Endothelial cell of umbilical vein (primary cell): Measurements from ENCODE around the gene GCLC. TPM values are rescaled to one million over a fixed set of nuclear protein-coding genes. Genes with fewer than 3 reads are reported as not detected.

Experiments
- BruUV-seq: library from RNA; stranded (reverse); fragments of 400-500 nt; replicated peaks from 2 replicates; lab custom pipeline; 2021; lab: Mats Ljungman, UMichigan
- CTCF ChIA-PET: fragments of 300-600, 350-600 bp; sonication (Branson Sonifier 250); formaldehyde crosslinking; loops from one replicate; lab custom pipeline; 2021; ENCODE audit warnings: antibody characterized with exemption, inconsistent platforms; lab: Charles Lee
- POLR2A ChIA-PET: fragments of 300-600, 350-600 bp; sonication (Branson Sonifier 250); formaldehyde crosslinking; loops from one replicate; lab custom pipeline; 2021; ENCODE audit warnings: antibody characterized with exemption, inconsistent platforms; lab: Charles Lee
- DNase-seq: peaks from one replicate; pipeline ENCODE4 v3.0.0-alpha.2; 2011; ENCODE audit warnings: low read depth, low spot score
- FAIRE-seq: peaks from 2 replicates; lab custom pipeline; 2011; peaks lifted over from hg19 to GRCh38; lab: Jason Lieb, UNC
- H2AFZ ChIP-seq: 2 replicates; pipeline ENCODE4 v1.6.0; 2012; ENCODE audit warnings: low read depth, low read length, control low read depth, inconsistent platforms
- H3K27ac ChIP-seq: 2 replicates; pipeline ENCODE4 v1.5.1; 2011; ENCODE audit warnings: low read depth, mild to moderate bottlenecking, control low read depth, low read length, moderate library complexity; ENCODE audit not compliant: insufficient read depth
- H3K27me3 ChIP-seq, 2 experiments: 2 replicates each; pipeline versions ENCODE4 v1.6.0 to v1.6.1; 2011; ENCODE audit warnings: low read length in 2 of 2, mixed read lengths in 1 of 2; ENCODE audit not compliant: control insufficient read depth in 2 of 2, insufficient read depth in 2 of 2
- H3K36me3 ChIP-seq, 2 experiments: 2 replicates in 1 of 2; 3 replicates in 1 of 2; pipeline ENCODE4 v1.5.1; 2011; ENCODE audit warnings: low read length in 2 of 2, mild to moderate bottlenecking in 1 of 2, moderate library complexity in 1 of 2; ENCODE audit not compliant: control insufficient read depth in 2 of 2, insufficient read depth in 2 of 2; ENCODE audit errors: extremely low read depth in 1 of 2
- H3K4me1 ChIP-seq: 3 replicates; pipeline ENCODE4 v1.5.1; 2011; ENCODE audit warnings: mild to moderate bottlenecking, low read length; ENCODE audit not compliant: control insufficient read depth, insufficient read depth; ENCODE audit errors: extremely low read depth
- H3K4me2 ChIP-seq: 2 replicates; pipeline ENCODE4 v1.6.1; 2011; ENCODE audit warnings: low read length, control low read depth, mixed read lengths; ENCODE audit not compliant: insufficient read depth
- H3K4me3 ChIP-seq, 3 experiments: fragments of 200-600 bp in 1 of 3; sonication (generic), shearing (Covaris generic) in 1 of 3; replicated peaks in 1 of 3; 2 replicates each; pipeline ENCODE4 v1.5.1; 2011 to 2016; ENCODE audit warnings: control low read depth in 3 of 3, low read length in 3 of 3, mild to moderate bottlenecking in 2 of 3, inconsistent platforms in 1 of 3, low read depth in 1 of 3, moderate library complexity in 1 of 3; ENCODE audit not compliant: insufficient read depth in 1 of 3
- H3K79me2 ChIP-seq: 2 replicates; pipeline ENCODE4 v1.6.0; 2012; ENCODE audit warnings: low read length, inconsistent platforms; ENCODE audit not compliant: control insufficient read depth, insufficient read depth
- H3K9ac ChIP-seq: replicated peaks from 2 replicates; pipeline ENCODE3; 2011; ENCODE audit warnings: low read length, control low read depth; ENCODE audit not compliant: insufficient read depth; ENCODE audit errors: extremely low read depth
- H3K9me1 ChIP-seq: replicated peaks from 3 replicates; pipeline ENCODE4 v1.6.0; 2011; ENCODE audit warnings: mild to moderate bottlenecking, low read length; ENCODE audit not compliant: control insufficient read depth, insufficient read depth; ENCODE audit errors: extremely low read depth
- H3K9me3 ChIP-seq: replicated peaks from 2 replicates; pipeline ENCODE4 v1.5.1; 2012; ENCODE audit warnings: low read length, inconsistent platforms; ENCODE audit not compliant: control insufficient read depth, insufficient read depth
- H4K20me1 ChIP-seq: replicated peaks from 2 replicates; pipeline ENCODE3; 2011; ENCODE audit warnings: mild to moderate bottlenecking, low read length; ENCODE audit not compliant: control insufficient read depth, insufficient read depth; ENCODE audit errors: extremely low read depth
- EZH2 ChIP-seq: IDR thresholded peaks from 2 replicates; pipeline ENCODE4 v1.6.1; 2012; ENCODE audit warnings: borderline replicate concordance, low read depth, mild to moderate bottlenecking, moderate library complexity, low read length, inconsistent platforms; ENCODE audit not compliant: severe bottlenecking
- FOS ChIP-seq: IDR thresholded peaks from 2 replicates; pipeline ENCODE4 v1.6.1; 2011; ENCODE audit warnings: mild to moderate bottlenecking, low read length, moderate library complexity, borderline replicate concordance; ENCODE audit not compliant: insufficient read depth
- GATA2 ChIP-seq: IDR thresholded peaks from 2 replicates; pipeline ENCODE4 v1.7.0; 2011; ENCODE audit warnings: low read depth, mild to moderate bottlenecking, moderate library complexity, mixed read lengths, low read length; ENCODE audit not compliant: insufficient read length, insufficient read depth
- JUN ChIP-seq: IDR thresholded peaks from 2 replicates; pipeline ENCODE4 v1.6.1; 2011; ENCODE audit warnings: borderline replicate concordance, low read depth; ENCODE audit not compliant: insufficient read length, insufficient read depth
- MYC ChIP-seq: IDR thresholded peaks from one replicate; pipeline ENCODE4 v1.6.1; 2011; ENCODE audit warnings: mild to moderate bottlenecking, low read depth, low read length
- POLR2A ChIP-seq: IDR thresholded peaks from 2 replicates; pipeline ENCODE4 v1.6.1; 2012; ENCODE audit warnings: low read depth, mild to moderate bottlenecking, control low read depth, low read length
- POLR2AphosphoS5 ChIP-seq: IDR thresholded peaks from 2 replicates; pipeline ENCODE4 v1.6.1; 2012; ENCODE audit warnings: low read depth, mild to moderate bottlenecking, control low read depth, low read length, moderate library complexity; ENCODE audit not compliant: insufficient read depth
- dilution Hi-C: fragments of 300-500 bp; cut with MboI; formaldehyde crosslinking; loops from one replicate; pipeline ENCODE4 v1.15.0; 2019; ENCODE audit warnings: low sequenced_read_pairs; ENCODE audit not compliant: extremely low pct_ligation_motif_present
- intact Hi-C: fragments of 100-400 bp; cut with micrococcal nuclease; formaldehyde crosslinking; loops from one replicate; pipeline ENCODE4 v1.10.0; 2022
- polyA plus RNA-seq, 4 experiments: library from polyadenylated mRNA; depleted of rRNA in 3 of 4; stranded (reverse) in 3 of 4; unstranded in 1 of 4; fragments of >200 nt; gene quantifications; 2 replicates each; pipeline versions ENCODE4 v1.2.1 to v1.2.3, GENCODE V29; 2011 to 2012; ENCODE audit warnings: missing spikeins in 1 of 4
- total RNA-seq: library from RNA; stranded (reverse); gene quantifications from 2 replicates; pipeline ENCODE4 v1.2.3, GENCODE V29; 2021
- TF ChIP-seq, protein P1 (sequence below): IDR thresholded peaks from 2 replicates; pipeline ENCODE4 v1.6.1; 2011; ENCODE audit not compliant: insufficient read depth, insufficient read length
- TF ChIP-seq, protein P2 (sequence below), 2 donors: IDR thresholded peaks; 1 replicate in 1 of 2; 2 replicates in 1 of 2; pipeline ENCODE4 v1.5.1; 2011; ENCODE audit warnings: low read length in 2 of 2, mild to moderate bottlenecking in 2 of 2, moderate library complexity in 2 of 2, control low read depth in 1 of 2, inconsistent platforms in 1 of 2, low read depth in 1 of 2; ENCODE audit not compliant: insufficient read depth in 1 of 2; ENCODE audit errors: extremely low read depth in 1 of 2

The GCLC gene
- total and polyA plus RNA-seq, 2 donors (not counting 3 experiments of a cell fraction or from before 2014, with no cell fraction given), result 7.3 to 22.8 TPM

DNA sequence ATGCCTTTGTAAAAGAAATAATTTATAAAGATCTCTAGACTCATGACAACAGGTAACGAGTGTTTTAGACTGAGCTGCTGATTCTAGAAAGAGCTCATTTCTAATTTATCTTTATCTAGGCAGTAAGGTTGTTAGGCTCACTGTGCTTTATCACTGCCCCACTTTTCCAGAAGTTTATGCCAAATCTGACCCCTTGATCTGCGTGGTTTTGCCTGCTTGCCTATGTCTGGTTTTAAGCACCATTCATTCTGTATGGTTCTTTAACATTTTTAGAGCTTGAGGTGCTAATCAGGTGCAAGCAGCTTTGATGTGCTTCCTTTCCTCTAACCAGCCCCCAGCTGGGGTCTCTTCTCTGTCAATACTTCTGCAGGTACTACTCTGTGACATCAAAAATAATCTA lies 49.7 kb upstream of the GCLC start:
- no peaks in the 10 kb centered on the region for H3K36me3 ChIP-seq
- H3K4me1 ChIP-seq, result no peaks in the 10 kb centered on the region
- TF ChIP-seq POLR2AphosphoS5 (no peak), EZH2 (no peak), GATA2 (no peak), FOS (no peak), MYC (no peak), JUN (no peak), POLR2A (no peak)
- TF ChIP-seq, protein P1, sequence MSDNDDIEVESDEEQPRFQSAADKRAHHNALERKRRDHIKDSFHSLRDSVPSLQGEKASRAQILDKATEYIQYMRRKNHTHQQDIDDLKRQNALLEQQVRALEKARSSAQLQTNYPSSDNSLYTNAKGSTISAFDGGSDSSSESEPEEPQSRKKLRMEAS, result no peak
- TF ChIP-seq, protein P2, sequence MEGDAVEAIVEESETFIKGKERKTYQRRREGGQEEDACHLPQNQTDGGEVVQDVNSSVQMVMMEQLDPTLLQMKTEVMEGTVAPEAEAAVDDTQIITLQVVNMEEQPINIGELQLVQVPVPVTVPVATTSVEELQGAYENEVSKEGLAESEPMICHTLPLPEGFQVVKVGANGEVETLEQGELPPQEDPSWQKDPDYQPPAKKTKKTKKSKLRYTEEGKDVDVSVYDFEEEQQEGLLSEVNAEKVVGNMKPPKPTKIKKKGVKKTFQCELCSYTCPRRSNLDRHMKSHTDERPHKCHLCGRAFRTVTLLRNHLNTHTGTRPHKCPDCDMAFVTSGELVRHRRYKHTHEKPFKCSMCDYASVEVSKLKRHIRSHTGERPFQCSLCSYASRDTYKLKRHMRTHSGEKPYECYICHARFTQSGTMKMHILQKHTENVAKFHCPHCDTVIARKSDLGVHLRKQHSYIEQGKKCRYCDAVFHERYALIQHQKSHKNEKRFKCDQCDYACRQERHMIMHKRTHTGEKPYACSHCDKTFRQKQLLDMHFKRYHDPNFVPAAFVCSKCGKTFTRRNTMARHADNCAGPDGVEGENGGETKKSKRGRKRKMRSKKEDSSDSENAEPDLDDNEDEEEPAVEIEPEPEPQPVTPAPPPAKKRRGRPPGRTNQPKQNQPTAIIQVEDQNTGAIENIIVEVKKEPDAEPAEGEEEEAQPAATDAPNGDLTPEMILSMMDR (IDR thresholded peaks at IDR 0.05; ENCODE audit: extremely low read depth in 1 of 2, insufficient read depth in 1 of 2, low read depth in 1 of 2, low read length in 2 of 2), result no peak
- intact Hi-C loops (no loop called here), dilution Hi-C loops (no loop called here)
- no peaks in the 10 kb centered on the region for H3K9me3 ChIP-seq
- H3K79me2 ChIP-seq, result no peaks in the 10 kb centered on the region
- BruUV-seq, result no TSS peak
- H3K4me3 ChIP-seq, result no peak overlapping the region
- no peak overlapping the region for H3K27ac ChIP-seq
- POLR2A ChIA-PET, result no interaction called here
- CTCF ChIA-PET, result no interaction called here
- H3K27me3 ChIP-seq, result no peaks in the 10 kb centered on the region
- H3K4me2 ChIP-seq, result no peak overlapping the region
- DNase-seq, result no peak
- FAIRE-seq, result no peak
- H3K9me1 ChIP-seq, result no peaks in the 10 kb centered on the region
- no peak overlapping the region for H2AFZ ChIP-seq
- no peak overlapping the region for H3K9ac ChIP-seq
- H4K20me1 ChIP-seq, result no peaks in the 10 kb centered on the region
